HCT116 (cell line): ENCODE measurements around the gene DPH1. TPM values are rescaled to one million over a fixed set of nuclear protein-coding genes. Genes with fewer than 3 reads are reported as not detected.

Experiments used
- ATAC-seq: fragments of 200-7000 bp; cut with Tn5 transposase; 2 replicates; pipeline ENCODE4 v1.9.1; 2020; ENCODE audit warnings: mild to moderate bottlenecking, moderate library complexity
- BruUV-seq: library from RNA; stranded (reverse); fragments of 400-500 nt; replicated peaks from 2 replicates; lab custom pipeline; 2021; lab: Mats Ljungman, UMichigan
- CTCF ChIA-PET: fragments of 300-600 bp; sonication (Branson Sonifier 250); formaldehyde crosslinking; loops from one replicate; lab custom pipeline; 2021; ENCODE audit warnings: antibody characterized with exemption; lab: Charles Lee
- POLR2A ChIA-PET: fragments of 300-600, 350-600 bp; sonication (Branson Sonifier 250); formaldehyde crosslinking; loops from one replicate; lab custom pipeline; 2021; ENCODE audit warnings: antibody characterized with exemption; lab: Charles Lee
- RAD21 ChIA-PET, 2 experiments: fragments of 300-600 bp; sonication (Branson Sonifier 250); formaldehyde crosslinking; loops; one replicate each; lab custom pipeline; 2023; ENCODE audit warnings: low total read pairs in 2 of 2; ENCODE audit not compliant: uncharacterized antibody in 2 of 2, unreplicated experiment in 2 of 2, low non-redundant PET in 1 of 2; lab: Charles Lee
- DNase-seq: peaks from one replicate; pipeline ENCODE4 v3.0.0-alpha.2; 2010; ENCODE audit warnings: low read depth, low spot score
- H2AFZ ChIP-seq: fragments of 200-600 bp; shearing (Covaris generic), sonication (generic); 2 replicates; pipeline ENCODE4 v1.6.1; 2017; ENCODE audit warnings: low read depth, mixed run types, mixed read lengths, antibody characterized with exemption, low read length; ENCODE audit not compliant: poor library complexity, severe bottlenecking
- H3K27ac ChIP-seq: 2 replicates; pipeline ENCODE4 v1.5.1; 2012; ENCODE audit warnings: low read depth, low read length
- H3K27me3 ChIP-seq: fragments of 200-600 bp; sonication (generic); 2 replicates; pipeline ENCODE4 v1.6.1; 2016; ENCODE audit warnings: mixed run types, low read length, mixed read lengths; ENCODE audit not compliant: insufficient read depth
- H3K36me3 ChIP-seq, 2 experiments: fragments of 200-500 bp in 1 of 2; fragments of 200-600 bp in 1 of 2; sonication (Bioruptor generic) in 1 of 2; sonication (generic) in 1 of 2; 2 replicates each; pipeline versions ENCODE4 v1.5.1 to v1.6.1; 2014 to 2016; ENCODE audit warnings: low read length in 2 of 2, inconsistent platforms in 1 of 2, mixed read lengths in 1 of 2, mixed run types in 1 of 2; ENCODE audit not compliant: insufficient read depth in 2 of 2, control insufficient read depth in 1 of 2
- H3K4me1 ChIP-seq, 2 experiments: fragments of 200-600 bp in 1 of 2; sonication (generic) in 1 of 2; 2 replicates each; pipeline versions ENCODE4 v1.5.1 to v1.6.1; 2012 to 2017; ENCODE audit warnings: low read length in 2 of 2, inconsistent platforms in 1 of 2, mild to moderate bottlenecking in 1 of 2, mixed read lengths in 1 of 2, mixed run types in 1 of 2, moderate library complexity in 1 of 2; ENCODE audit not compliant: insufficient read depth in 2 of 2, control insufficient read depth in 1 of 2
- H3K4me2 ChIP-seq: fragments of 200-600 bp; sonication (generic); 2 replicates; pipeline ENCODE4 v1.6.1; 2017; ENCODE audit warnings: mixed run types, low read length, mixed read lengths
- H3K4me3 ChIP-seq, 2 experiments: fragments of 200-600 bp in 1 of 2; sonication (generic) in 1 of 2; replicated peaks in 1 of 2; 2 replicates each; pipeline ENCODE4 v1.5.1; 2011 to 2016; ENCODE audit warnings: low read length in 2 of 2, control low read depth in 1 of 2, low read depth in 1 of 2, mild to moderate bottlenecking in 1 of 2, mixed read lengths in 1 of 2, mixed run types in 1 of 2
- H3K79me2 ChIP-seq: fragments of 200-600 bp; sonication (generic); 2 replicates; pipeline ENCODE4 v1.6.1; 2017; ENCODE audit warnings: mild to moderate bottlenecking, mixed run types, low read length, moderate library complexity, mixed read lengths; ENCODE audit not compliant: insufficient read depth
- H3K9ac ChIP-seq: fragments of 200-600 bp; sonication (generic); 2 replicates; pipeline ENCODE4 v1.6.1; 2016; ENCODE audit warnings: low read length, mixed read lengths
- H3K9me2 ChIP-seq: fragments of 200-600 bp; sonication (generic), shearing (Covaris generic); 2 replicates; pipeline ENCODE4 v1.6.1; 2017; ENCODE audit warnings: mixed run types, mild to moderate bottlenecking, moderate library complexity; ENCODE audit not compliant: insufficient read depth
- H3K9me3 ChIP-seq, 2 experiments: fragments of 200-500 bp in 1 of 2; fragments of 200-600 bp in 1 of 2; sonication (Bioruptor generic) in 1 of 2; sonication (generic) in 1 of 2; 2 replicates each; pipeline ENCODE4 v1.6.1; 2014 to 2017; ENCODE audit warnings: low read length in 2 of 2, mixed read lengths in 2 of 2, inconsistent platforms in 1 of 2, low read depth in 1 of 2, mild to moderate bottlenecking in 1 of 2, mixed run types in 1 of 2, moderate library complexity in 1 of 2; ENCODE audit not compliant: control insufficient read depth in 1 of 2, insufficient read depth in 1 of 2
- H4K20me1 ChIP-seq: fragments of 200-600 bp; sonication (generic), shearing (Covaris generic); 2 replicates; pipeline ENCODE4 v1.6.1; 2017; ENCODE audit warnings: mixed run types, mild to moderate bottlenecking, moderate library complexity; ENCODE audit not compliant: insufficient read depth
- ELF1 ChIP-seq: IDR thresholded peaks from 2 replicates; pipeline ENCODE4 v1.6.1; 2012; ENCODE audit warnings: low read depth, borderline replicate concordance
- RAD21 ChIP-seq: IDR thresholded peaks from 2 replicates; pipeline ENCODE4 v1.6.1; 2012; ENCODE audit warnings: low read depth, mild to moderate bottlenecking
- YY1 ChIP-seq: IDR thresholded peaks from 2 replicates; pipeline ENCODE4 v1.6.1; 2011; ENCODE audit warnings: low read length, low read depth, moderate library complexity, mild to moderate bottlenecking; ENCODE audit not compliant: insufficient replicate concordance; ENCODE audit errors: extremely low read depth
- ZFX ChIP-seq: fragments of 450-650 bp; IDR thresholded peaks from 2 replicates; pipeline ENCODE4 v1.6.1; 2017
- ZNF274 ChIP-seq: fragments of 200-500 bp; sonication (Bioruptor generic); IDR thresholded peaks from 2 replicates; pipeline ENCODE4 v1.6.1; 2014; ENCODE audit warnings: mild to moderate bottlenecking, low read depth, low read length, inconsistent platforms
- intact Hi-C: fragments of 100-400 bp; cut with micrococcal nuclease; formaldehyde crosslinking; loops from 2 replicates; pipeline ENCODE4 v1.10.0; 2022
- total RNA-seq: library from RNA; stranded (reverse); gene quantifications from one replicate; pipeline ENCODE4 v1.2.1, GENCODE V29; 2021; ENCODE audit not compliant: unreplicated experiment
- TF ChIP-seq, protein P1 (sequence below): IDR thresholded peaks from 2 replicates; pipeline ENCODE4 v1.6.1; 2012
- TF ChIP-seq, protein P2 (sequence below), 3 experiments: fragments of 200-600 bp in 1 of 3; sonication (generic) in 1 of 3; IDR thresholded peaks in 2 of 3; conservative IDR thresholded peaks in 1 of 3; 2 replicates each; pipeline ENCODE4 v1.5.1; 2012 to 2017; ENCODE audit warnings: low read depth in 2 of 3, low read length in 2 of 3, antibody characterized with exemption in 1 of 3, borderline replicate concordance in 1 of 3, control low read depth in 1 of 3, mild to moderate bottlenecking in 1 of 3, mixed read lengths in 1 of 3, mixed run types in 1 of 3, moderate library complexity in 1 of 3; ENCODE audit not compliant: insufficient read depth in 1 of 3

Gene DPH1
- total RNA-seq, 1 experiment from 2014 or later: 47.2 TPM

DNA sequence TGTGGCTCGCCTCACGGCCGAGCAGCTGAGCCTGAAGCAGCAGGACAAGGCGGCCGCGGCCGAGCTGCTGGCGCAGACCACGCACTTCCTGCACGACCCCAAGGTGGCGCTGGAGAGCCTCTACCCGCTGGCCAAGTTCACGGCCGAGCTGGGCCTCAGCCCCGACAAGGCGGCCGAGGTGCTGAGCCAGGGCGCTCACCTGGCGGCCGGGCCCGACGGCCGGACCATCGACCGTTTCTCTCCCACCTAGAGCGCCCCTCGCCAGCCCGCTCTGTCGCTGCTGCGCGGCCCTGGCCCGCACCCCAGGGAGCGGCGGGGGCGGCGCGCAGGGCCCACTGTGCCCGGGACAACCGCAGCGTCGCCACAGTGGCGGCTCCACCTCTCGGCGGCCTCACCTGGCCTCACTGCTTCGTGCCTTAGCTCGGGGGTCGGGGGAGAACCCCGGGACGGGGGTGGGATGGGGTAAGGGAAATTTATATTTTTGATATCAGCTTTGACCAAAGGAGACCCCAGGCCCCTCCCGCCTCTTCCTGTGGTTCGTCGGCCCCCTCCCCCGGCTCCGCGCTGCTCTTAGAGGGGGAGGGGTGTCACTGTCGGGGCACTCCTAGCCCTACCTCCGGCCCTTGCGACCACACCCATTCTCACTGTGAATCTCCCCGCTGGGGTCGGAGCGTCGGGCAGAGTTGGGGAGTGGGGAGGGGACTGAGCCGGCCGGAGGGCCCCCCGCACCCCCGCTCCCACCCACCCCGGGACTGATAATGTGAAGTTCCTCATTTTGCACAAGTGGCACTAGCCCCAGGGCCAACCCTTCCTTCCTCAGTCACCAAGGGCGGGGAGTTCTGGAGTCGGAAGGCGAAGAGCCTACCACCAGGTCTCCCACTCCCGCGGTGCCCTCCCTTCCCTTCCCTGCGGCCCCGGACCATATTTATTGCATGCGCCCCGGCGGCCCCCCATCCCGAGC lies 28.9 kb downstream of the DPH1 start:
- TF ChIP-seq ELF1 (no peak), ZFX (peak; percentile 57; the same call in 1 of the 2 replicates), RAD21 (peak; percentile 83), YY1 (peak; percentile 27), ZNF274 (no peak)
- TF ChIP-seq, protein P1, sequence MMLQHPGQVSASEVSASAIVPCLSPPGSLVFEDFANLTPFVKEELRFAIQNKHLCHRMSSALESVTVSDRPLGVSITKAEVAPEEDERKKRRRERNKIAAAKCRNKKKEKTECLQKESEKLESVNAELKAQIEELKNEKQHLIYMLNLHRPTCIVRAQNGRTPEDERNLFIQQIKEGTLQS: no peak
- TF ChIP-seq, protein P2, sequence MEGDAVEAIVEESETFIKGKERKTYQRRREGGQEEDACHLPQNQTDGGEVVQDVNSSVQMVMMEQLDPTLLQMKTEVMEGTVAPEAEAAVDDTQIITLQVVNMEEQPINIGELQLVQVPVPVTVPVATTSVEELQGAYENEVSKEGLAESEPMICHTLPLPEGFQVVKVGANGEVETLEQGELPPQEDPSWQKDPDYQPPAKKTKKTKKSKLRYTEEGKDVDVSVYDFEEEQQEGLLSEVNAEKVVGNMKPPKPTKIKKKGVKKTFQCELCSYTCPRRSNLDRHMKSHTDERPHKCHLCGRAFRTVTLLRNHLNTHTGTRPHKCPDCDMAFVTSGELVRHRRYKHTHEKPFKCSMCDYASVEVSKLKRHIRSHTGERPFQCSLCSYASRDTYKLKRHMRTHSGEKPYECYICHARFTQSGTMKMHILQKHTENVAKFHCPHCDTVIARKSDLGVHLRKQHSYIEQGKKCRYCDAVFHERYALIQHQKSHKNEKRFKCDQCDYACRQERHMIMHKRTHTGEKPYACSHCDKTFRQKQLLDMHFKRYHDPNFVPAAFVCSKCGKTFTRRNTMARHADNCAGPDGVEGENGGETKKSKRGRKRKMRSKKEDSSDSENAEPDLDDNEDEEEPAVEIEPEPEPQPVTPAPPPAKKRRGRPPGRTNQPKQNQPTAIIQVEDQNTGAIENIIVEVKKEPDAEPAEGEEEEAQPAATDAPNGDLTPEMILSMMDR (IDR thresholded peaks at IDR 0.05 in 2 of 3, conservative IDR thresholded peaks at IDR 0.05 in 1 of 3; ENCODE audit: borderline replicate concordance in 1 of 3, insufficient read depth in 1 of 3, low read depth in 2 of 3, low read length in 2 of 3): peak; percentile 59 to 84 (median 67)
- no peak for DNase-seq
- peak overlapping the region; percentile 38; the same call in 1 of the 2 replicates for H3K9ac ChIP-seq

More for the DNA sequence above, 28.9 kb downstream of the DPH1 start:
- H3K36me3 ChIP-seq: no peaks in the 10 kb centered on the region
- ChIA-PET RAD21 (interaction anchor here (1.1 to 2.1 kb wide), 3 partner anchors 150 to 186 kb away, joined by 5 to 21 read pairs (median 20); no protein-coding TSS in a partner anchor), POLR2A (no interaction called here), CTCF (interaction anchor here (0.7 to 8.0 kb wide), 18 partner anchors 9 to 357 kb away, joined by 3 to 200 read pairs (median 4); partner anchors contain the start of genes SMG6, SRR and TSR1)
- H3K4me3 ChIP-seq: peak overlapping the region in 1 of 2 experiments; percentile 40; a peak in 2 of 4 replicates
- no peaks in the 10 kb centered on the region for H3K9me2 ChIP-seq
- H3K79me2 ChIP-seq: no peaks in the 10 kb centered on the region
- H2AFZ ChIP-seq: no peak overlapping the region
- peak overlapping the region; percentile 69 for H3K4me2 ChIP-seq
- H3K9me3 ChIP-seq: no peaks in the 10 kb centered on the region
- intact Hi-C loops: loop anchor here (1.0 kb wide), 1 partner anchor 185 kb away; no protein-coding TSS in a partner anchor
- BruUV-seq: no TSS peak
- H4K20me1 ChIP-seq: no peaks in the 10 kb centered on the region
- peak; percentile 82 for ATAC-seq
- H3K4me1 ChIP-seq: peaks cover 0 to 23% of the 10 kb centered on the region in 2 experiments; a peak in 3 of 4 replicates
- H3K27ac ChIP-seq: no peak overlapping the region
- no peaks in the 10 kb centered on the region for H3K27me3 ChIP-seq
